GM18907 (cell line): ENCODE data around the gene ELMOD1.

Experiments used
- ATAC-seq: cut with Tn5 transposase; IDR thresholded peaks from one replicate; pipeline ENCODE4 v1.9.1; 2021; ENCODE audit warnings: mild to moderate bottlenecking, moderate library complexity; ENCODE audit not compliant: unreplicated experiment

Gene ELMOD1

GRCh38 chr11:107581147-107581546 lies 9.8 kb upstream of the ELMOD1 start:
- no peak for ATAC-seq

DNA sequence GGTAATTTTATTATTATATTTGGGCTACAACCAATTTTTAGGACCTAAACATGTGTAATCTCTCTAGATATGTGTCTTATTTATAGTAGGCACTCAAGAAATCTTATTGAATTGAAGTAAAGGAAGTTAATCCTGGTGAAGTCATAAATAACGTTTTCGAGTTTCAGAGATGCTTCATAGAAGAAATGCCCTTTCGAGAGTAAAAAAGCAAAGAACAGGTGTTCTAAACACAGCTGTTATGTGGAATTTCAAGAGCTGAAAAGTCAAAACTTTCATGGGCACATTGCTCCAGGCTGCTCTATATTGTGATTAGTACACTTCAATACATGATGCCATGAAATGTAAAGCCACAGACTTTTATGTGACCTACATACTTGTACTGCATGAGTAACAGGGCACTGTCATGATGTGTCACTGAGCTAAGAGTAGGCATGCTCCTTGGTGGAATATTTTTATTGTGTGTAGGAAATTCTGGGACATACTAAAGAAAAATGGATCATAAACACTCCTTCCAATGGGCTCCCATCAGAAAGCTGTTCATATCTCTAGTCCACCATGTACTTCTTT lies 7.2 kb upstream of the ELMOD1 start:
- ATAC-seq: no peak

GRCh38 chr11:107587306-107587979 lies 3.5 kb upstream of the ELMOD1 start:
- no peak for ATAC-seq

- peak; percentile 39 for ATAC-seq
These were observed 657 bp downstream of the ELMOD1 start for GRCh38 chr11:107591378-107592230.

DNA sequence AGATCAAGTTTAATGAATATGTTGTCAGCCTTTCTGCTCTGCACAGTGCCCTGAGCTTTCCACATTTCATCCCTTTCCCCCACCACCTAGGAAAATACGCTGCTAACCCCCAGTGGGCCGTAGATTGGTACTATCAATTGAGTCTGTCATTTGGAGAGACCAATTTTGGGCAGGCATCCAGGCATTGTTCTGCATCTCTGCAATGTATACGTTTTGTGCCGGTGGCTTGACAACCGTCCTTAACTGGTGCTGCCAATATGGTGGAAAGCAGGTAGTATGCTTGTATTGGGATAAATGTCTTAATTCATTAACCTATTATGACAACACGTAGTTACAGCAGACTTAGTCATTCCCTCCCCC lies 1.3 kb downstream of the ELMOD1 start:
- ATAC-seq: no peak

DNA sequence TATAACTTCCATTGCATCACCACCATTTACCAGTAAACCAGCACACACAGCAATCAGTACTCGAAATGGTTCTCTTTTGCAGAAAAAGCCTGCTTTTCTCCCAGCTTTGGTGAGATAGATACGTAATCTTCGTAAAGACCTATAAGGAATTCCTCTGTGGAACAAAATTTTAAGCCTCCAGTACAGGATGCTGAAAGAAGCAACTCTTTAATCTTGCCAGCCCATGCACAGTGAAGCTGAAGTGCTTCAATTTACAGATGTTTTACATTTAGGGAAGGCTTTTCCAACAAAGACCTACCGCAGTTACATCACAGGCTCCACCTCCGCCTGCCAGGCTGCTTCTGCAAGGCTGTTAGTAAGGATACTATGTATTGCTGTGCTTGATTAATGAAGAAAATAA lies 1.9 kb downstream of the ELMOD1 start:
- no peak for ATAC-seq

DNA sequence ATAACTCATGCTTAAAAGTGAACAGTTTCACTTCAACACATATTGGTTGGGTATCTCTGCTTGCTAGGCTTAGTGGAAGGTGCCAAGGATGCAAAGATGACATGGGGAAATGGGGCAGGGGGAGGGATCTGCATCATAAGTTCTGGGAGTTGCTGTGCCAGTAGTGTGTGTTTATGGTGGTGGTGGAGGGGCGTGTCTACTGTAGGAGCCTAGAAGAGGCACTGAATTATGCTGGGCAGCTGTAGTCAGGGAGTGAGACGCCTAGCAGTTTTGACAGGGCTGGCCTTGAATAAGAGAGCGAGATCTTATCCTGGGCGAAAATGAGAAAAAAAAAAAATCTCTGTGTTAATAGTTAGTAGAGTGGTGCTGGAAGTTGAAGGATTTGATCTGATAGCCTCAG lies 3.0 kb downstream of the ELMOD1 start:
- no peak for ATAC-seq

DNA sequence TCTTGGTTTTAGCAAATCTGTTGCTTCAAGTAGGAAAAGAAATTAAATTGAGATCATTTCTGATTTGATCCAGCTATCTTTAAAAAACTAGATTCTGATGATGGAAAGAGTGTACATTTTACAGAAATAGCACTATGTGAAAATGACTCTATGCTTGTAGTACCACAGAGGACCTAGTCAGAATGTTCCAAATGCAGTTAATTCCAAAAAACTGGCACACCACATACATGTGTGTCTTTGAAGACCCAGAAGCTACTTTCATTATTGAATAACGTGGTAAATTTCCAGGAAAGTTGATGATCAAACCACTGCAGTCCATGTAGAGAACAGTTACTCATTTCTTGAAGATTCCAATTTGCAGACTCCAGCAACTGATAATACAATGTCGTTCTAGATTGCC lies 3.8 kb downstream of the ELMOD1 start:
- ATAC-seq: no peak

DNA sequence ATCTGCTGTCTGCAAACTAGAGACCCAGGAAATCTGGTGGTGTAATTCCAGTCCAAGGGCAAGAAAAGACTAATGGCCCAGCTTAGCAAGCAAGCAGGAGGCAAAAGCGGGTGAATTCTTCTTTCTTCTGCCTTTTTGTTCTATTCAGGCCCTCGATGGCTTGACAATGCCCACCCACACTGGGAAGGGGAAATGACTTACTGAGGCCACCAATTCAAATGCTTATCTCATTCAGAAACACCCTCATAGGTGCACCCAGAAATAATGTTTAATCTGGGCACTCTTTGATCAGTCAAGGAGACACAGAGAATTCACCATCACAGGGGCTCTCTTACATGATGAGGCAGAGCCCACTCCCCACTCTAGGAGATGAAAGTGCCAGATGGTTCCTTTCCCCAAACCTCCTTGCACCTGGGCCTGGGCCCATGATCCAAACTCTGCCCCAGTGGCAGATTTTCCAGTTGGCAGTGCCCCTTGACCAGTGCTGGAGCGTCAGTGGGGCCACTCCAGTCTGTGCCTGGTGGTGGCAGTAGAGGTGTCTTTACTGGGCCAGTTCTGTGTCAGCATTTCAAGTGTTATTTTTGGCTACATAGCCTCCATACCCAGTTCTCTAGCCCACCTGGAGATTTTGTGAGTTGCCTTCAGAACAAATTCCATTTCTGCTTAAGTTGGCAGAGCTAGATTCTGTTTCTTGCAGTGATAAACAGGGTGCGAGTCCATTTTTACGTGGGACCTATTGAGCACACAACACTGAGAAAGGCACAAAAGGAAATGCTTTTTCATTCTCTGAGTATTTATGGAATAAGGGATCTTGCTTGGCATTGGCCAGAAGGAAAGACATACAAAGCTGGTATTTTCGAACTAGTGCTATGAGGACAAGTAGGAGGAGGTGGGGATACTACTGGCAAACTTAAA lies 7.5 kb downstream of the ELMOD1 start:
- ATAC-seq: peak; percentile 75

DNA sequence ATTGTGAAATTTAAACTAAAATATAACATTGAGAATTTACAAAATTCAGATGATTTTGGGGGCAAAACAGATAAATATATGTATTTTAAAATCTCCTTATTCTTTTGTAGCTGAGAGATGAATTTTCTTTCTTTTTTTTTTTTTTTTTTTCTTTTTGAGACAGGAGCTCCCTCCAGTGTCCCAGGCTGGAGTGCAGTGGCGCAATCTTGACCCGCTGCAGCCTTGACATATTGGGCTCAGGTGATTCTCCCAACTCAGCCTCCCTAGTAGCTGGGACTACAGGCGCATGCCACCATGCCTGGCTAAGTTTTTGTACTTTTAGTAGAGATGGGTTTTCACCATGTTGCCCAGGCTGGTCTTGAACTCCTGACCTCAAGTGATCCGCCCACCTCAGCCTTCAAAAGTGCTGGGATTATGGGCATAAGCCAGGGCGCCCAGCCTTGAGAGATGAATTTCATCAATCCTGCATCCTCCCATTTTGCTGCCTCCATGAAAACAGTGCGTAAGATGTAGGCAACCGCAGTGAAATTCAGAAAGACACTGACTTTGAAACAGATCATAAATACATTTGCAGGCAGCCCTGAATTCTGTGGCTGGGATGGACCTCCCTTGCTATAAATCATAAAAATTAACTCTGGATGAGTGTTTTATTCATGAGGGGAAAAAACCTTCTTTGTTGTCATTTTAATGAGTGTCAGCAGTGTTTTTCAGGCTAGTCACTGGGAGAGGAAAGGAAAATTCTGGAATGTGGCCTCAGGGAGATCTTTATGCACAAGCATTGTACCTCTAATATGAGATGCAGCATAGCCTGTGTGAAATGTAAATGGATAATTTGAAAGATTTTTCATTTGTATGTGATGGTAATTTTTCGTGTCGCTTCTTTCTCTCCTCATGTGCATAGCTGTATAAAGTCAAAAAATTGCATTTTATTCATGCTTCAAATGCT lies 14.4 kb downstream of the ELMOD1 start:
- ATAC-seq: no peak

DNA sequence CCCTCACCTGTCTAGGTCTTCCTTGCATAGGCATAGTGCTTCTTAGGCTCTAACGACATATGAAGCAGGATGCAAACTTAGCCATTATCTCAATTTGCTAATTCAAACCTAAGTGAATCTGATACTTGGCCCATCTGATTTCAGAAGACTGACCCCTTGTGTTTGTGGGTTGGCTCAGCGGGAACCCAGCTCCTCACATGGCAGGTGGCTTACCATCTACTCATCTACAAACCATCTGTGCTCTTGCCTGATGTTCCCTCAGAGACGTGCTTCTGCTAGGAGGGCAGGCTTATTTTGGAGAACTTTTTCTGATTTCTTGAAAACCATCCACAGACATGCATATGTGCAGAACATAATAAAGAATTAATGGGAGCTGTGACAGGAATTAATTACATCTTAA lies 15.2 kb downstream of the ELMOD1 start:
- ATAC-seq: no peak

- no peak for ATAC-seq
These were observed 17.9 kb downstream of the ELMOD1 start for GRCh38 chr11:107608809-107609208.

DNA sequence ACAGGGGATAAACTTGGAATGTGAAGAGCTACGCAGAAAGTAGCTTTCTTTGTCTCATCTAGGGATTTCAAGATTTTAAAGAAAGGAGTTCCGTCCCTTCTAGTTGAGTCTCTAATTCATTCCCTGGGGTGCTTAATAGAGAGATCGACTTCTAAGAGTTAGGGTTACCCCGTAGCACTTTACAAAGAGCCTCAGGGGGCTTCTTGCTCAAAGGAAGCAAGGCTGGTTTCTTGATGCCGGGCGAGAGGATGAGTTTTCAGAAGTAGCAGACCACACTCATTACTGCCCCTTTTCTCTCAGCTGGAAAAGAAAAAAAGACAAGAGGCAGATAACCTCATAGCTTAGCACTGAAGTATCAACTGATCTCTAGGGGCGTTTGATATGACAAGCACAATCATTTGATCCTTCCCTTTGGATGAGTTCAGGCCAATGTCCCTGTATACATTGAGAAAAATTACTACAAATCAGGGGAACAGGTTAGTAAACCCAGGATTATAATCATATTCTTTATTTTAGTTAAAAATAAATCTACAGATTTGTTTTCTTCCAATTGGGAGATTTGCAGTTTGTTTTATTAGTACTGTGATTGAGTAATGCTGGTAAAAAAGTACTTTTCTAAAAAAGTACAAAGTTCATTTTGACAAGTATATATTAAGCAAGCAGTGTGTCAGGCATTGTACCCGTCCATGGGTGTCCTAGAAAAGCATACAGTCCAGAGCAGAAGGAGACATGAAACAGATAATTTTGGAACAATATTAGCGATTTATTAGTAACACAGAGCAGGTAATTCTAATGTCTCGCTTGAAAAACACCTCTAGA lies 18.7 kb downstream of the ELMOD1 start:
- ATAC-seq: no peak

DNA sequence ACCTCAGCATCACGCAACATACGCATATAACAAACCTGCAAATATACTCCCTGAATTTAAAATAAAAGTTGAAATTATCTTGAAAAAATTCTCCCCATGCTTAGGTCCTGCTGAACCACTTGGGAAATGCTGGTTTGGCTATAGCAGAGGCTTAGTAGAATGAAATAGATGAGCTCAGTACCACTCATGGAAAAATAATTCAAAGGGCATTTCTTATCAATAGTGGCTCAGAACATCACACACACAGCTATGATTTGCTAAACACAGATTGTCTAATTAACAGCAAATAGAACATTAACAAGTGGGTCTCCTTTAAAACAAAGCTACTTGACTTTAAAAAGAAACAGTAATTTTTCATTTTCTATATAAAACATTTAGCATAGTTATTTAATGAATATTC lies 21.5 kb downstream of the ELMOD1 start:
- no peak for ATAC-seq

DNA sequence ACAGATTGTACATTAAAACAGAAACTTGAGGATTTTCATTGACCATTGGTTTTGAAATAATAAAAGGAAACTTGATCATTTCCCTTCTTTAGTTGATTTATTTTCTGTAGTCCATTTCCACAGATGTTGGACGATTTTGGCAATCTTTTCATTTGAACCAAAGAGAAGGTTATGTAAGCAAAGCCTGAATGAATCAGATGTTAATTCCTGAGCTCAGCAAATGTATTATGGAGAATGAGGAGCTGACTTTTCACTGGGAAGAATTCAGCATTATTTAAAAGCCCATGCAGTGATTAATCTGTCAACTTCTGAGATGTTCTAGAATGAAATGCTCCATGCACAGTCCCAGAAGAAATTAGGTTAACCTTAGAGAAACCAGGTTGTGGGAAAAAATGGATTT lies 29.0 kb downstream of the ELMOD1 start:
- ATAC-seq: no peak

GRCh38 chr11:107621081-107621480 lies 30.1 kb downstream of the ELMOD1 start:
- no peak for ATAC-seq

DNA sequence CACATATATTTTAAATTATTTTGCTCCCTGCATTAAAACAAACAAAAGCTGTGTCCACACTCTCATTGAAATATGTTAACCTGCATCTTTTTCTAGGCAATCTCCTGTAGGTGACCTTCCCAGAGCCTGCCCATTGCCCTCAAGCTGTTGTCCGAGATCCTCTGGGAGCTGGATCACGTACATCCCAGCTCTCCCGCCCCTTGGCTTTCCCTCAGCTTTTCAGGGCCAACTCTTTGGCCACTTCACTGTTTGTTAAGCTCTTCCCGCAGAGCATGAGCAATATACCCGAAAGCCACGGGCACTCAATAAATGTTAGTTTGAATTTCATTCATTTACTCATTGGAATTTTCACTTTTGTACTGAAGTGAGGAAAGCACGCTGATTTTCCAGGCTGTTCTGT lies 32.2 kb downstream of the ELMOD1 start:
- no peak for ATAC-seq

DNA sequence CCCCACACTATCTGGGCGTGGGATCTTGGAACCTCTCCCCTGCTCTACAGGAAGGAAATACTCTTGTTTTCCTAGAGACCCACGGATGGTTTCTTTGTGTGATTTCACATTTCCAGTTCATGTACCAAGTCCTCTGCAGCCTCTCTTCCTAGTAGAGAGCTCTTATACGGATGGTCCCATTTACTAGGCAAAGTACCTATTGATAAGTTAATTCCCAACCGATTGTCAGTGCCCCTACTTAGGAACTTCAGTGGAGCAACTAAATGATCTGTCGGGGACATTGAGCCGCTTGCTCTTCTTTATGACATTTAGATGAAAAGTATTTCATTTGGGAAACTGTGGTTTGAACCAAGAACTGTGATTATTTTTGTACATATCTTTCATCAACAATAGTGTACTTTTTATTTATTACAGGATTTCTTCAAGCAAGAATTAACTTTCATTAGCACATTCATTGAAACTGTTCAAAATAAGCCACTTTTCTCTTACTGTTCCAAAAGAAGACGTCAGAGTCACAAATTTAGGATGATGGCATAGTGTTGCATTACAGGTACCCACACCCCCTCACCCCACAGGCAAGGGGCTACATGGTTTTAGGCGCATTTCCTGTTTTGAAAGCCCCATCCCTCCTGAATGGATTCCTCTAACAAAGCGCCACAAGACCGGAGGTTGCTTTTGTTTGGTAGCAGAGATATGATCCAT lies 34.2 kb downstream of the ELMOD1 start:
- ATAC-seq: no peak

DNA sequence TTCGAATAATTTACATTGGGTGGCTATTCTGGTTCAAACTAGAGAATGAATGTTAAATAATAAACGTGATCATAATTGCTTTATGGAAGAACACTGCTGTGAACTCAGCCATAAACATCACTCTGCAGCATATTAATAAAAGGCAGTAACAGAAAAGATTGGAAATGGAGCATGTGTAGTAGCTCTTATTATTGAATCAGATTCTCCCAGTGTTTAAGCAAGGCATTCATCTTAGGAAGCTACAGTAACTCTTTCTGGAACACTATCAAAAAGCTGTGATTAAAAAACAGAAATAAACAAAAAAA lies 34.7 kb downstream of the ELMOD1 start:
- no peak for ATAC-seq
